Omental fat pad (tissue), 4 donors: ENCODE data around the gene C1QTNF9. TPM values are rescaled to one million over a fixed set of nuclear protein-coding genes. Genes with fewer than 3 reads are reported as not detected.
"Not testable (repeated sequence)": the region's sequence is repeated elsewhere in the genome, so short reads cannot be mapped to it uniquely, and the experiment has no call there.

Source experiments
- ATAC-seq: fragments of 150-250 bp; one replicate; pipeline ENCODE4 v1.9.1; 2016; ENCODE audit warnings: mild to moderate bottlenecking, moderate library complexity; ENCODE audit not compliant: low FRiP score
- DNase-seq: peaks from one replicate; pipeline ENCODE4 v3.0.0-alpha.2; 2019; ENCODE audit warnings: low spot score
- total RNA-seq, 4 donors: library from RNA; depleted of rRNA; stranded (reverse); fragments of >200 nt; gene quantifications; one replicate each; pipeline ENCODE4 v1.1.0, GENCODE V29; 2016
- TF ChIP-seq, protein P1 (sequence below), 3 donors: fragments of 450-650 bp; IDR thresholded peaks; one replicate each; pipeline ENCODE4 v1.5.1; 2016 to 2017; ENCODE audit warnings: antibody characterized with exemption in 3 of 3, mild to moderate bottlenecking in 3 of 3, moderate library complexity in 2 of 3

C1QTNF9 gene
- total RNA-seq, 4 donors from 2014 or later = 0.48 to 0.79 (median 0.69) TPM; not detected in 1

DNA sequence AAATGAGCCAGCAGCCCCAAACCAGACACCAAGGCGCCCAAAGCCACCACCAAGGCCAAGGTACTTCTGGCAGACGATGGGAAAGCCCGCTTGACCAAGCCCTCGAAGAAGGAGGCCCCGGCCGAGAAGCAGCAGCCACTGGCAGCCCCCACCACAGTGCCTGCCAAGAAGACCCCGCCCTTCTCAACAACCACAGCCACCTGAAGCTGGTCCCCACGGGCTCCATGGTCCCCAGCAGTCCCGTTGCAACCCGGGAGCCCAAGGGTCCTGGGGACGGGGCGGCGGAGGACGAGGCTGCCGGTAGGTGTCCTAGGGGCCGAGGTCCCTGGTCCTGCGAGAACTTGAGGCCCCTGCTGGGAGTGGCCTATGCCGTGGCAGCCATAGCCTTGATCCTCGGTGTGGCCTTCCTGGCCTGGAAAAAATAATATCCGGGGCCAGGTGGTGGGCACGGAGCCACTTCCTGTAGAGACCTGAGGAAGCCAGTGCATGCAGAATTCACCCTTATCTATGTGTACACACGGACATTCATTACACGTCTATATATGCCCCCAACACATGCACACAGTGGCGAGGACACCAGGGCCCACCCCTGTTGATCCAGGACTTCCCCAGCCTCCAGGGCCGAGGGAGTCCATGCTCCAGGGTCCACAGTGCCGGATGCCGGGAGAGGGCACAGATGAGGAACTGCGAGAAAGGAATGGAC lies 13.8 kb downstream of the C1QTNF9 start:
- DNase-seq (no peak), ATAC-seq (no peak)
- TF ChIP-seq, protein P1, sequence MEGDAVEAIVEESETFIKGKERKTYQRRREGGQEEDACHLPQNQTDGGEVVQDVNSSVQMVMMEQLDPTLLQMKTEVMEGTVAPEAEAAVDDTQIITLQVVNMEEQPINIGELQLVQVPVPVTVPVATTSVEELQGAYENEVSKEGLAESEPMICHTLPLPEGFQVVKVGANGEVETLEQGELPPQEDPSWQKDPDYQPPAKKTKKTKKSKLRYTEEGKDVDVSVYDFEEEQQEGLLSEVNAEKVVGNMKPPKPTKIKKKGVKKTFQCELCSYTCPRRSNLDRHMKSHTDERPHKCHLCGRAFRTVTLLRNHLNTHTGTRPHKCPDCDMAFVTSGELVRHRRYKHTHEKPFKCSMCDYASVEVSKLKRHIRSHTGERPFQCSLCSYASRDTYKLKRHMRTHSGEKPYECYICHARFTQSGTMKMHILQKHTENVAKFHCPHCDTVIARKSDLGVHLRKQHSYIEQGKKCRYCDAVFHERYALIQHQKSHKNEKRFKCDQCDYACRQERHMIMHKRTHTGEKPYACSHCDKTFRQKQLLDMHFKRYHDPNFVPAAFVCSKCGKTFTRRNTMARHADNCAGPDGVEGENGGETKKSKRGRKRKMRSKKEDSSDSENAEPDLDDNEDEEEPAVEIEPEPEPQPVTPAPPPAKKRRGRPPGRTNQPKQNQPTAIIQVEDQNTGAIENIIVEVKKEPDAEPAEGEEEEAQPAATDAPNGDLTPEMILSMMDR (IDR thresholded peaks at IDR 0.05) = no peak

DNA sequence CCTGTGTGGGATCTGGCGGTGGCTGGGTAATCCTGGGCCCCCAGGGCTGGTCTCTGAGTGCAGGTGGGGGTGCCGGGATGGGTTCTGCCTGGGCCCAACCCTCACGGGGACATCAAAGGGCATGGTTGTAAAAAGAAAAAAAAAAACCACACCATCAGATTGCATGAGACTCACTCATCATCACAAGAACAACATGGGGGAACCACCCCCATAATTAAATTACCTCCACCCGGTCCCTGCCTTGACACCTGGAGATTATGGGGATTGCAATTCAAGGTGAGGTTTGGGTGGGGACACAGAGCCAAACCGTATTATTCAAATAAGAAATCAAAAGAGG lies 14.3 kb downstream of the C1QTNF9 start:
- TF ChIP-seq, protein P1 (IDR thresholded peaks at IDR 0.05) = no peak
- DNase-seq = no peak
- ATAC-seq = no peak

DNA sequence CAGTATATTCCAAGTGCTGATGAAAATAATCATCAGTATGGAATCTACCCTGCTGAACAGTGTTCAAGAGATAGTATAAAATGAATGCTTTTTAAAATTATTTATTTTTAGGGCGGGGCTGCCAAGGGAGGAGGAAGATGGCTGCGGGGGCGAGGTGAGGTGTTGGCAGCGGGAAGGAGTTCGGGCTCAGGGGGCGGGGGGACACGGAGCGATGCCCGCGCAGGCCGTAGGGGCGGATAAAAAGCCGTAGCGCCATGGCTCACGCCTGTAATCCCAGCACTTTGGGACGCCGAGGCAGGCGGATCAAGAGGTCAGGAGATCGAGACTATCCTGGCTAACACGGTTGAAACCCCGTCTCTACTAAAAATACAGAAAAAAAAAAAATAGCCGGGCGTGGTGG lies 18.2 kb downstream of the C1QTNF9 start:
- peak; percentile 23 for ATAC-seq
- not testable (repeated sequence) for DNase-seq

DNA sequence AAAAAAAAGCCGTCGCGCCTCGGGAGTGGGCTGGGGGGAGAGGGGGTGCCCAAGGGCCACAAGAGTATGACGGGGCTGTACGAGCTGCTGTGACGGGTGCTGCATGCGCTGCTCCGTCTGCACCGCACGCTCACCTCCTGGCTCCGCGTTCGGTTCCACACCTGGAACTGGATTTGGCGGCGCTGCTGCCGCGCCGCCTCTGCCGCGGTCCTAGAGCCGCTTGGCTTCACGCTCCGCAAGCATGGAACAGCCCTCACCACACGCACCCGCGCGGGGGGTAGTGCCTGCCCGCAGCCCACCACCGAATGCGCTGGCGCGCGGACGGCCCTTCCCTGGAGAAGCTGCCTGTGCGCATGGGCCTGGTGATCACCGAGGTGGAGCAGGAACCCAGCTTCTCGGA lies 18.8 kb downstream of the C1QTNF9 start:
- DNase-seq (no peak), ATAC-seq (no peak)
- TF ChIP-seq, protein P1 (IDR thresholded peaks at IDR 0.05) = no peak

DNA sequence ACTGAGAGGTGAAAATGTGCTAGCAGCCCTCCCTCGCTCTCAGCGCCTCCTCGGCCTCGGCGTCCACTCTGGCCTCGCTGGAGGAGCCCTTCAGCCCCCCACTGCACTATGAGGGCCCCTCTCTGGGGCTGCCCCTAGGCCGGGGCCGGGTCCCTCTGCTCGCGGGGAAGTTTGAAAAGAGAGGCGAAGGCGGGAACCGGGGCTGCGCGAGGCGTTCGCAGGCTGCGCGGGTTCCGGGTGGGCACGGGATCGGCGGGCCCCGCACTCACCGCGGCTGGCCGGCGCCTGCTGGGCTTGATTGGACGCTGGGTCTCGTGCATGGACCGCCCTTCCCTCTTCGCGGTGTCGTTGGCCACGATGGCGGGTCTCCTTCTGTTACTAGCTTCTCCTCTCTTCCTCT lies 29.3 kb downstream of the C1QTNF9 start:
- TF ChIP-seq, protein P1 (IDR thresholded peaks at IDR 0.05) = no peak
- no peak for DNase-seq
- ATAC-seq = no peak

DNA sequence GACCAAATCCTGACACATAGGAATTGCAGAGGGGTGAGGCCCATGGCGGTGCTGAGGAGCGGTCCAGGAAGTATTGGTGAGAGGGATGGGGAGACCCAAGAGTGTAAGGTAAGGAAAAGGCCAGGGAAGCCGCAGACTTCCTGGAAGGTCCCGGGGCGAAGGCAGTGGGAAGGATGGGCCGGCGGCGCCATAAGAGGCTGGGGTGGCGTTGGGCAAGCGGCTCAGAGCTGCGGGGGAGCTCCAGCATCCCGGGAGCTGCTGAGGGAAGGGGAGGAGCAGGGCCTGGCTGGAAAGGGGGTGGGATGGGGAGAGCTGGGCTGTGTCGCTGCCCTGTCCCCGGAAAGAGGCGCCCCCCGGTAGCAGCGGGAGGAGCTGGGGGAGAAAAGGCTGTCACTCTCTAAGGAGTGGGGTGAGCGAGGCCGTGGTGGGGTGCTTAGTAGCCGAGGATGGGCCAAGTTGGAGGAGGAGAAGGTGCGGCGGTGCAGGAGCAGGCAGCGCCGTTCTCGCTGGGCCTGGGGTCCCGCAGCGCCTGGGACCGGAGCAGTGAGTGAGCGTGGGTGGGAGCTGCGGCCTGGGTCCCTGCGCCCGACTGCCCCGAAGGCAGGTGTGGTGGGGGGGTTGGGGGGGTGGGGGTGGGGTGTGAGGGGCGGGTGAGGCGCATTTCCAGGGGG lies 30.7 kb downstream of the C1QTNF9 start:
- ATAC-seq (no peak), DNase-seq (no peak)
- TF ChIP-seq, protein P1 (IDR thresholded peaks at IDR 0.05) = no peak

DNA sequence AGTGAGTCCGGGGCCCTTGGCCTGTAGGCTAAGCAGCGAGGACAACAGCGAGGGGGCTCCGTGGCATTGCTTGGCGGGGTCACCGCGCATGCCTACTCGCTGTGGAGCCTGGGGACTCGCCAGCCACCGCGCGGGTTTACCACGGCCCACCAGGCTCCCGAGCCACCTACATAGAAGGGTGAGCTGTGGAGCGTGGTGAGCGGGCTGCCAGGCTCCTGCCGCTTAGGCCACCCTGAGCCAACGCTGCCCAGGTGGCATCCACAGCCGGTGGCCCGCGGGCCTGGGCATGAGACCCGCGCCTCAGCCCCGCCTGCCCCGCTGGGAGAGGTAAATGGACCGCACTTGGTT lies 31.2 kb downstream of the C1QTNF9 start:
- peak; percentile 44 for ATAC-seq
- no peak for DNase-seq
- TF ChIP-seq, protein P1 (IDR thresholded peaks at IDR 0.05) = no peak
